Stimulated activated CD8-positive, alpha-beta memory T cell treated with anti-CD3 and anti-CD28 coated beads, Interleukin-2, amount 100 ng/mL, for 1 hour (primary cell): Measurements from ENCODE around the gene SLC6A5.

Experiments
- DNase-seq, 2 donors: peaks; one replicate each; pipeline ENCODE4 v3.0.0-alpha.2; 2020; ENCODE audit warnings: low read depth in 2 of 2

The SLC6A5 gene

DNA sequence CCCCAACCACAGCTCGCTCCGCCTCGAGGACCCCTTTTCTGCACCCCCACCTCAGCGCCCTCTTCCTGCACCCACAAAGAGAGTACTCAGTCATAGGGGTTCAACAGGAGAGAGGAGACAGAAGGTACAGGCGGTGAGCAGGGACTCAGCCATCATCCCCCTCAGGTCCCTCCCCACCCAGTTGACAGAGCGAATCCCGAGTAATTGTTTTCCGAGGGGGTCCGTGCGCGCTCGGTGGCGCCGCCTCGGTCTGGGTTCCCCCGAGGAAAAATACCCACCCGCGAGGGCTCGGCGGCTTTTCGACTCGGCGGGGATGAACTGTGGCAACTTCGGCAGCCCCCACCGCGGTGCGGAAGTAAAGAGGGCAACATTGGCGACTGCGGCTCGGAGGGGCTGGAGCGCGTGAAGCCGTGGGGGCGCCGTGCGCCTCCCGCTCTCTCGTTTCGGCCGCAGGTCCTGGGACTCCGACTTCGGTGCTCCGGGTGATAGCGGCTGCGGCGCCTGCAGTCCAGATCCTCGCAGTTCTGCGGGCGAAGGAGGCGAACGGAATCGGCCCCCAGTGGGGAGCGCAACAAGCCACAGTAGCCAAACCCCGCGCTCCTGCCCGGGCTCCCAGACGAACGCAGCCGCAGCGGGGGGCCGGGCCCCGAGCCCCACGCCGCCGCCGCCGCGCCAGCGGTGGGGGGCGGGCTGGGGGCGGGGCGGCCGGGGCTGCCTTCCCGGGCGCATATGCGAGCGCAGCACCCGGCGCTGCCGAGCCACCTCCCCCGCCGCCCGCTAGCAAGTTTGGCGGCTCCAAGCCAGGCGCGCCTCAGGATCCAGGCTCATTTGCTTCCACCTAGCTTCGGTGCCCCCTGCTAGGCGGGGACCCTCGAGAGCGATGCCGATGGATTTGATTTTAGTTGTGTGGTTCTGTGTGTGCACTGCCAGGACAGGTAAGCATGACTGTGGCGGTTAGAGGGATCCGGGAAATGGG is 69.7 kb downstream of the SLC6A5 start, which contains the start of gene NELL1:
Gene NELL1 (plus strand): TSS at position 743 of the 976 bp plus-strand sequence.
- no peak for DNase-seq

- no peak for DNase-seq
Measured at GRCh38 chr11:20669820-20670684, 70.6 kb downstream of the SLC6A5 start.

GRCh38 chr11:20670932-20671403 is 71.6 kb downstream of the SLC6A5 start:
- DNase-seq = no peak

DNA sequence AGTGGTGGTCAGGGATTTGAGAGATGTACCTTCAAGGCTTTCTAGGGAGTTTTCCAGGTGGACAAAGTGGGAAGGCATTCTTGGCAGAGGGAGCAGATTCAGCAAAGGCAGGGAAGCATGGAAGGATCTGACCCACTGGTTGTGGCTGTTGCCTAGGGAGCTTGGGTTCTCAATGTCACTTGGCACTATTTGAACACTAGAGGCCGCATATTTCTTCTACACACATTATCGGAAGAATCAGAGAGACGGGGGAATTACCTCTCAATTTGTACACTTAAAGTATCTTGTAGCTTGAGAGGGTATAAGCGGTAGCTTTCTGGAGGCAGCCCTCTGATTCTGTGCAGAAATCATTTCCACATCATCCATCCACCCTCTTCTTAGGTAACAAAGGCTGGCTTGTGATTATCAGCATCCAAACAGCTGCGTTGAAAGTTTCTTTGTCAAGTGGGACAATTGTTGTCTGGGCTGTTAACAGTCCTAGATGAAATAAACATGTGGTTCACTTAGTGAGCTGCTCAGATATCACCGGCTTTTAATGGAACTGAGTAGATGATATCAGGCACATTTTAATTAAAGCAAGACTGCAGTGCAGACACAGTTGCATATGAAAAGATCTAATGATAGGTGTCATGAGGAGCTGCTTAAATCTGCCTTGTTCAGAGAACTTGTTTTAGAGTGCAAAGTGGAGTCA is 72.6 kb downstream of the SLC6A5 start:
- no peak for DNase-seq

DNA sequence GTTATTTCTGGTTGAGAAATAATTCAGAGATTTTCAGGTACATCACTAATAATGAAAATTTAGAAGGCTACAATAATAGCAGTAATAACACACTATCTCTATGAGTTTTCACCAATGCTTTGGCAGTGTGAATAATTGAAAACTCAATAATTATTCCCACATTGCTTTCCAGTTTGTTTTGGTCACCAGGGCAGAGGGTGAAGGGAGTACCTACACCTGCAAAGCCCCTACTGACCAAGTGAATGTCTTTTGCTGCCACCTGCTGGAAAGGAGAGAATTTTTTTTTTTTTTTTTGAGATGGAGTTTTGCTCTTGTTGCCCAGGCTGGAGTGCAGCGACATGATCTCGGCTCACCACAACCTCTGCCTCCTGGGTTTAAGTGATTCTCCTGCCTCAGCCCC is 73.2 kb downstream of the SLC6A5 start:
- DNase-seq = no peak

- no peak for DNase-seq
Measured at GRCh38 chr11:20676658-20677057, 77.2 kb downstream of the SLC6A5 start.

DNA sequence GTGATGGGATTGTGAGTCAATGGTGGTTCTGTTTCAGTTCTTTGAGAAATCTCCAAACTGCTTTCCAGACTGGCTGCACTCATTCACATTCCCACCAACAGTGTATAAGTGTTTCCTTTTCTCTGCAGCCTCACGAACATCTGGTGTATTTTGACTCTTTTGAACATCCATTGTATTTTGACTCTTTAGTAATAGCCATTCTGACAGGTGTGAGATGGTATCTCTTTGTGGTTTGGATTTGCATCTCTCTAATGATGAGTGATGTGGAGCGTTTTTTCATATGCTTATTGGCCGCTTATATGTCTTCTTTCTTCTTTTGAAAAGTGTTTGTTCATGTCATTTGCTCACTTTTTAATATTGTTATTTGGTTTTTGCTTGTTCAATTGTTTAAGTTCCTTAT is 89.4 kb downstream of the SLC6A5 start:
- no peak for DNase-seq

DNA sequence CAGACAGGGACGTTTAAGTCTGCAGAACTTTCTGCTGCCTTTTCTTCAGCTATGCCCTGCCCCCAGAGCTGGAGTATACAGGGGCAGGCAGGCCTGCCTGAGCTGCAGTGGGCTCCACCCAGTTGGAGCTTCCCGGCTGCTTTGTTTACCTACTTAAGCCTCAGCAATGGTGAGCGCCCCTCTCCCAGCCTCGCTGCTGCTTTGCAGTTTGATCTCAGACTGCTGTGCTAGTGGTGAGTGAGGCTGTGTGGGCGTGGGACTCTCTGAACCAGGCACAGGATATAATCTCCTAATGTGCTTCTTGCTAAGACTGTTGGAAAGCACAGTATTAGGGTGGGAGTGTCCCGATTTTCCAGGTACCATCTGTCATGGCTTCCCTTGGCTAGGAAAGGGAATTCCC is 108.5 kb downstream of the SLC6A5 start:
- no peak for DNase-seq
